Hematopoietic multipotent progenitor cell treated with erythropoietin and hydrocortisone succinate and interleukin-3 and kit ligand, for 8 days (in vitro differentiated cells): ENCODE results near the gene RFFL.
"Not testable (repeated sequence)": the region's sequence is repeated elsewhere in the genome, so short reads cannot be mapped to it uniquely, and the experiment has no call there.

Experiments
- DNase-seq: peaks from one replicate; pipeline ENCODE4 v3.0.0-alpha.2; 2015

The RFFL gene, protein sequence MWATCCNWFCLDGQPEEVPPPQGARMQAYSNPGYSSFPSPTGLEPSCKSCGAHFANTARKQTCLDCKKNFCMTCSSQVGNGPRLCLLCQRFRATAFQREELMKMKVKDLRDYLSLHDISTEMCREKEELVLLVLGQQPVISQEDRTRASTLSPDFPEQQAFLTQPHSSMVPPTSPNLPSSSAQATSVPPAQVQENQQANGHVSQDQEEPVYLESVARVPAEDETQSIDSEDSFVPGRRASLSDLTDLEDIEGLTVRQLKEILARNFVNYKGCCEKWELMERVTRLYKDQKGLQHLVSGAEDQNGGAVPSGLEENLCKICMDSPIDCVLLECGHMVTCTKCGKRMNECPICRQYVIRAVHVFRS

DNA sequence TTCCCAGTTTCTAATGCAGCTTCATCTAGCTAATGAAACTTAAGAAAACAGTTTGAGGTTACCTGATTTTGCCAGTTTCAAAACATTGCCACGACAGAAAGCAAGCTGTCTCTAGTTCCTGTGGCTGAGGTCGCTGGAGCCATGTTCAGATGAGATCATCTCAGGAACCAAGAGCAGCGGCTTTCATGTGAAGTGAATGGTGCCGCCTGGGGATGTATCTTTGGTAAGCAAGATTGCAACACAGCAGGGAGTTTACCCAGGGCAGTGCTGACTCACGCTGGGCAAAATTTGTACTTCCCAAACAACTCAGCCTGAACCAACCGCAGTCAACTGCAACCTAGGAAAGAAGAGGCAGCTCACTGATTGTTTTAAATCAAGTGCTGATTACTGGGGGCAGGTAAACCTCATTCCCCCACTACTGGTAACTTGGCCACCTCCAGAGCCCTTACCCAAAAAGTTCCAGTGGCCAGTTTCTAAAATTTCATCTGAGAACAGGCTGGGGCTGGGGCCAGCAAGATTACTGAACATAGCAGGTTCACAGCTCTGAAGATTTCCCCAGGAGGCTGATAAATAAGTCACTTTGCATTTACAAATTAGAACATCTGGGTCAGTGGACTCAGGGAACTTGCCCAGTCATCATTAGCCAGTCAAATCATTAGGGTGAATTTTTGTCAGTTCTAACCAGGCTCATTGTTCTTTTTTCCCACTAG, at the start of gene RFFL:
TSS of gene RFFL (minus strand) at position 194 of the 710 bp plus-strand sequence. CDS start 37,154 bp downstream, outside the sequence.
- peak; percentile 93 for DNase-seq

DNA sequence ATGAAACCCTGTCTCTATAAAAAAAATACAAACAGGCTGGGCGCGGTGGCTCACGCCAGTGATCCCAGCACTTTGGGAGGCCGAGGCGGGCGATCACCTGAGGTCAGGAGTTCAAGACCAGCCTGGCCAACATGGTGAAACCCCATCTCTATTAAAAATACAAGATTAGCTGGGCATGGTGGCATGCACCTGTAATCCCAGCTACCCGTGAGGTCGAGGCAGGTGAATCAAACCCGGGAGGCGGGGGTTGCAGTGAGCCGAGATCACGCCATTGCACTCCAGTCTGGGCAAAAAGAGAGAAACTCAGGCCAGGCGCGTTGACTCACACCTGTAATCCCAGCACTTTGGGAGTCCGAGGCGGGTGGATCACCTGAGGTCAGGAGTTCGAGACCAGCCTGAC, 47.3 kb upstream of the RFFL start:
- DNase-seq, result not testable (repeated sequence)

DNA sequence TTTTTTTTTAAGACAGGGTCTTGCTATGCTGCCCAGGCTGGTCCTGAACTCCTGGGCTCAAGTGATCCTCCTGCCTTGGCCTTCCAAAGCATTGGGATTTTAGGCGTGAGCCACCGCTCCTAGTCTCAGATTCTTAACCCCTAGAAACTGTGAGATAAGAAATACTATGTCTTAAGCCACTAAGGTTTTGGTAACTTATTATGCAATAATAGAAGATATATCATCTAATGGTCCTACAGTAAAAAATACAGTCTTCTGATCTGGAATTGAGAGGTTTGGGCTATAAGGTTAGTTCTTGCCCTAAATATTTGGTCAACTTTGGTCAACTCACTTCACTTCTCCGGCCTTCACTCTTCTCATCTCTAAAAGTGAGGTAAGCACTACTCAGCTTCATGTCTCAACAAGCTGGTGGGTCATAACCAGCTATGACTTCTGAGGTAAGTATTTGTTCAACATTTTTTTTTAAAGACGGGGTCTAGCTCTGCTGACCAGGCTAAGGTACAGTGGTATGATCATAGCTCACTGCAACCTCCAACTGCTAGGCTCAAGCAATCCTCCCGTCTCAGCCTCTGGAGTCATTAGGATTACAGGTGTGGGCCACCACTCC, 41.4 kb upstream of the RFFL start:
- no peak for DNase-seq

DNA sequence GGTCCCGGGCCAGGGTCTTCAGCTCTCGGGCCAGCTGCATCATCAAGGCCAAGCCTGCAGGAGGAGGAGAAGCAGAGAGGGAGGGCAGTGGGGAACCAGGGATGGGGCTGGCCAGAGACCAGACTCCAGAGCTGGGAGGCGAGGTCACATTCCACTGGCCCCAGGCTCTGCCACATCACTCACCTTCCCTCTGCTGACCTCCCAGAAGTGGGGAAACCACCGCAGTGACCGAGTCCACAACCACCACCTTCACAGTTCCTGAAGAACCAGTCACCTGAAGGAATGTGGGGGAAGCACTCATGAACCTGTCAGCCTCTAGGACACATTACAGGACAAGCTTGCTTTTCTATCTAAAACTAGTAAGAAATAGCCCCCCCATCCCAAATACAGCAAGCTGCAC, 39.8 kb upstream of the RFFL start:
- no peak for DNase-seq

DNA sequence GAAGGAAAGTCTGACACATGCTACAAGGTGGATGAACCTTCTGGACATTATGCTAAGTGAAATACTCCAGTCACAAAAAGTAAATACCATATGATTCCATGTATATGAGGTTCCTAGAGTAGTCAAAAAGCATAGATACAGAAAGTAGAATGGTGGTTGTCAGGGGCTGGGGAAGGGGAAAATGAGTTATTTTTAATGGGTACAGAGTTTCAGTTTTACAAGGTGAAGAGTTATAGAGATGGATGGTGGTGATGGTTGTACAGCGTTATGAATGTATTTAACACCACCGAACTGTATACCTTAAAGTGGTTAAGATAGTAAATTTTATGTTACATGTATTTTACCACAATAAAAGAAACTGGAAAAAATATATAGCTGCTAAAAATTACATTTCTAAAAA, 38.2 kb upstream of the RFFL start:
- no peak for DNase-seq

DNA sequence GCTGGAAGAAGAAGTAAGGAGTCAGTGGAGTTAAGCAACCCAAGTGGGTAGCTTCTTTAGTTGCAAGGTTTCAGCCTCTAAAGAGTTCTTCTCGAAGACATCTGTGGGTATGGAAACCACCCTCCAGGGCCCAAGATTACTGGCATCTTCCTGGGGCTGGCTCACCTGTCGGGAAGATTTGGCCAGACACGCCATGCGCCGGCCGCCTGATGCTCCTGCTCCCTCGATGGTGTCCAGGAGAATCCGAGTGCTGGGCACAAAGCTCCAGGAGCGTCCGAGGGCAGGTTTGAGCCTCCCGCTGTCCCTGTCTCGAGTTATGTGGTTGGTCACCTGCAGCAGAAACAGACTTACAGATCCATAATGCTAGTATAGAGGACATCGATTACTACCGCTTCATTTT, 37.5 kb upstream of the RFFL start:
- no peak for DNase-seq

DNA sequence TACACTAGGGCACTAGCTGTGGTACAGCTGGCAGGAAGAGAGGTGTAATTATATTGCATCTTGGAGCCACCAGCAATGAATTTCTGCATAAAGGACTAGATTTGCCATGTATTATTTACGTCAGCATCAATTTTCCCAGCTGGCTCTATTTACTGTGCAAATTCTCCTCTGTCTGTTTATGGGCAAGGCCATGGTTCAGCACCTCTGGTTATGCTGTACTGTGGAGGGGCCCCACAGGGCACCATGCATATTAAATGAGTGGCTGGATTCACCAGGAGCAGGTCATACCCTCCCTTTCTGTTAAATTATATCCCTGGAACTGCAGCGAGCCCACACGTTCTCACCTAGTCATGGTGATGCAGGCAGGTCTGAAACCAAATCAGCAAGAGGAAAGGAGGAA, 36.4 kb upstream of the RFFL start:
- DNase-seq, result no peak

DNA sequence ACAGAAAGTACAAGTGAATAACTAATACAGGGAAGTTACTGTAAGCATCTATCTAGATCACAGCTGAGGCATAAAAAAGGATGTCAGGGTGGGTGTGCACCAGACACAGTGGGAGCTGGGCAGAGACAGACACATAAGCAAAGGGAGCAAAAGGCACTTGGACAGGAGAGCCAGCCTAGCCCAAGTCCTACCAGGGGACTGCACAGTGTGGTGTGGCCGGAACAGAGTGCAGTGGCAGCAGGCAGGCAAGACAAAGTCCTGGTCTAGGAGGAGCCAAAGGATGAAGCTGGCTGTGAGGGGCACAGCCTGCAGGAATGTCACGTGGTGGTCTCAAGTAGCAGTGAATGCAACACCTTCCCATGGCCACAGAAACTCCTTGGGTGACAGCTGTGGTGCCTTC, 34.3 kb upstream of the RFFL start:
- no peak for DNase-seq

DNA sequence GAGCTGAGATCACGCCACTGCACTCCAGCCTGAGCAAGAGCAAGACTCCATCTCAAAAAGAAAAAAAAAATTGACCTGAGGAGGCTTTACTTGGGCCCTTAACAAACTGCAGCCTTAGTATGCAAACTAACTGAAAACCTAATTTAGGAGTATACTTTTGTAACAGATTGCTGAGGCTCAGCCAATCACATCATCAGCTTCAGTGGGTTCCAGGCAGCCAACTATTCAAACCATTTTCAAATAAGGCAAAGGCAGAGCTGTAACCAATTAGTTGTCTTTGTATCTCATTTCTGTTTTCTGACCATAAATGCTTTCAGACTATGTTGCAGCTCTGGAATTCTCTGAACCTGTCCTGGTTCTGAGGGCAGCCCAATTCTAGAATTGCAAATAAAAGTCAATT, 32.2 kb upstream of the RFFL start:
- DNase-seq, result no peak

DNA sequence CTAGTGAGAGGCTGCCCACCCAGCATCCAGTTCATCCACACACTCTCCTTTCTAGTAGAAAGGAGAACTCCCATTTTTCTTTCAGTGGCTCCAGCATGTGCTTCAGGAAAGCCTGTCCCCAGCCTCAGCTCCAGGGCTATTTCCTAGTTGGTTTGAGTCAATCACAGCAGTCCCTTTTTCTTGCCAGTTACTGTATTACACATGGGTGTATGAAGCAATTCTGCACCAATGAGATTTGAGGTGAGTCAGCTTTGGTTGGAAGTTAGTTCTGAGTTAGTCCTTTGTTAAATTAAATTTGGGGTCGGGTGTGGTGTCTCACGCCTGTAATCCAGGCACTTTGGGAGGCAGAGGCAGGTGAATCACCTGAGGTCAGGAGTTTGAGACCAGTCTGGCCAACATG, 31.4 kb upstream of the RFFL start:
- no peak for DNase-seq

DNA sequence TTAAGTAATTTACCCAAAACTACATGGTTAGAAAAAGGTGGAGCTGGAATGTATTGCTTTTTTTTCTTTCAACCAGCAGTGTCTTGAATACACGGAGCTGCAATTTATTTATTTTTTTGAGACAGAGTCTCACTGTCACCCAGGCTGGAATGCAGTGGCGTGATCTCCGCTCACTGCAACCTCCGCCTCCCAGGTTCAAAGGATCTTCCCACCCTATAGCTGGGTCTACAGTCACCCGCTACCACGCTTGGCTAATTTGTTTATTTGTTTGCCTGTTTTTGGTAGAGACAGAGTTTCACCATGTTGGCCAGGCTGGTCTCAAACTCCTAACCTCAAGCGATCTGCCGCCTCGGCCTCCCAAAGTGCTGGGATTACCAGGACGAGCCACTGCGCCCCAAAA, 27.2 kb upstream of the RFFL start:
- not testable (repeated sequence) for DNase-seq

DNA sequence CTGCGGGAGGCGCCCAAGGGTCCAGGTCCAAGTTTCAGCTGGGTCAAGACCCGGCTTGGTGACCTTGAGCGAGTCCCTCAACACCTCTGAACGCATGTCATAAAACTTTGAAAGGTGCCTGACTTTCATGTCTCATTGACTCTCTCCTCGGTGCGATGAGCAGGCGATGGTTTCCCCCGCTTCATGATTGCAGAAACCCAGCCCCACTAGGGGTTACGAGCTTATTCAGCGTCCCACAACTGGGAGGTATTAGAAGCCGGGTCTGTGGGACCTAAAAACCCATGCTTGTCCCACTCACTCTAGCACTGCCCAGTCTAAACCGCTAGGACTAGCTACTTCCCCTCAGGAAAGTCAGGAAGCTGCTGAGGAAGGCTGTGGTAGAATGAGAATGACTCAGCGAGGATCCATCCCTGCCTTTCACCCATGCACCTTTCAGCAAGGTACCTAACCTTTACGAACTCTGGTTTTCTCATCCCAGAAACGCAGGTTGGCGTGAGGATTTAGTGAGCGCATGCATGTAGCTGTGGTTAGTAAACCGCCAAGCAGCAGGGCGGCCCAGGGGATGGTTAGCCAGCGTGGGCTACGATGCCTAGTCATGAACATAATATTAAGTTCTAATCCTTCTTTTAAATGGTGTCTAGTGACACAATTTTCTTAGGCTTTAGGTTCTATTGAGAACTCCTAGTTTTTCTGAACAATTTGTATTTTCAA, 26.2 kb upstream of the RFFL start:
- DNase-seq, result peak; percentile 70

DNA sequence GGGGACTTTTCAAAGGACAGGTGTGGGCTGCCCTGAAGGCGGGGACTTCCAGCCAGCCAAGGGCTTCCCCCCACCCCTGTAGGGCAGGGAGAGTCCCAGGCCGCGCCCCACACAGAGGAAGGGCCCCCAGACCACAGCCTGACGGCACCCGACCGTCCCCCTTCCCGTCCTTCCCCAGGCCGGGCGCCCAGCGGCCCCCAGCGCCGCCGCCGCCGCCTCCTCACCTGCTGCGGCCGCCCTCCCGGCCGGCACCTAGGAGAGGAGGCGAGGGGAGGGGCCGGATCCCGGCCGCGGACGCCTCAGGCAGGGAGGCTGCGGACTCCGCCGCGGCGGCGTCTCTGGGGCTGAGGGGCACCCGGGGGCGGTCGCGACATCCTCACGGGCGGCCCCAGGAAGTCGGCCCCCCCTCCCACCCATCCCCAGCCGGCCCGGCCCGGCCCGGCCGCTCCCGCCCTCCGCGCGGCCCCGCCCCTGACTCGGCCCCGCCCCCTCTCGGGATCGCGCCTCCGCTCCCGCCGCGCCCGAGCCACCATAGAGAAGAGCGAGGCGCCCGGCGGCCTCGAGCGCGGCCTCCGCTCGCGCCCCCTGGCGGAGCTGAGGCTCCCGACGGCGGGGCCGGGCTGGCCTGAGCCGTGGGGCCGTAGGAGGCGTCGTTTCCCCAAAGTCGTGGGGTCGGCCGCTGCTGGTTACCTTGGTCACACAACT, 25.5 kb upstream of the RFFL start:
- peak; percentile 83 for DNase-seq

DNA sequence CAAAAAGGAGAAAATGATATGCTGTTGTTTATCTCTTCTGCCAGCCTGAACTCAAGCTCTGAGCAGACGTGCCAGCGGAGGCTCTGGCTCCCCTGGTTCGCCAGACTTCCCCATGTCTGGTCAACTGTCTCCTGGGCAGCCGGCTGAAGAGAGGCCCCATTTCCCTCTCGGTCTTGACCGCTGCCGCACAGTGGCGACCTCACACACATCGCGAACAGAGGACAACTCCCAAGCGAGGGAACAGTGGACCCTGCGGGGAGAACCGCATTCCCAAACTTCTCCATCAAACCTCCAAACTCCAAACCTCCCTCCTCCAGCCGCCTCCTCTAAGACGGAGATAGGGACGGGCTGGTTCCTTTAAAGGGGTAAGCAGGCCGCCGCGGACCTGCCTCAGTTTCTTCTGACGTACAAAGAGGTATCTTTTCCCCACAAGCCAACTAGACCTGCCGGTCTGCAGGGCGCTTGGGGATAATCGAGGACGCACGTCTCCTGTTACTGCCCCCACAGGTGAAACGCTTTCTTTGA, 24.9 kb upstream of the RFFL start:
- no peak for DNase-seq

DNA sequence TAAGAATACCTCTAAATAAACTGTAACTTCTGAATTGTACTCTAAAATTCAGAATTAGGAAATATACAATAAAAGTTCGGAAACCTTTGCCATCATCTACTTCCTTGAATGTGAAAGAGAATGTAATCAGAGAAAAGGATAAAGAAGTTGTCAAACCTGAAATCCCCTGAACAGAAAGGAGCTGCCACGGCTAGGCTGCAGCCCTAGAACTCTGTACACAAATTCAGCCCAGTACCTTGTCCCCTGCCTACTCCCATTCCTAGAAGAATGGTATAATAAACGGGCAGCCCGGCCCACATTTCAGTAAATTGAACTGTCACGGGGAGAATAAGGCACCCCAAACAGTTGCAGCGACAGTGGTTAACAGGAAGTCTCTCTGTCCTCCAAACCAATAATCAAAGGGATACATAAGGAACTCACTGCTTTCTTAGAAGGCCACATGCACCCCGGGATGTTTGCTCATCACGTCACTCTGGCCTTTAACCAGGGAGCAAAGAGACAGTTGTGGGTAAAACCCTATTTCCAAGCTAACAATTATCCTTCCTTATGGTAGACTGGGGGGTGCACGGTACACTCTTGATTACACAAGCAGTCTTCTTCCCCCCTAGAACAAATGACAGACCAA, 24.3 kb upstream of the RFFL start:
- DNase-seq, result peak; percentile 73

DNA sequence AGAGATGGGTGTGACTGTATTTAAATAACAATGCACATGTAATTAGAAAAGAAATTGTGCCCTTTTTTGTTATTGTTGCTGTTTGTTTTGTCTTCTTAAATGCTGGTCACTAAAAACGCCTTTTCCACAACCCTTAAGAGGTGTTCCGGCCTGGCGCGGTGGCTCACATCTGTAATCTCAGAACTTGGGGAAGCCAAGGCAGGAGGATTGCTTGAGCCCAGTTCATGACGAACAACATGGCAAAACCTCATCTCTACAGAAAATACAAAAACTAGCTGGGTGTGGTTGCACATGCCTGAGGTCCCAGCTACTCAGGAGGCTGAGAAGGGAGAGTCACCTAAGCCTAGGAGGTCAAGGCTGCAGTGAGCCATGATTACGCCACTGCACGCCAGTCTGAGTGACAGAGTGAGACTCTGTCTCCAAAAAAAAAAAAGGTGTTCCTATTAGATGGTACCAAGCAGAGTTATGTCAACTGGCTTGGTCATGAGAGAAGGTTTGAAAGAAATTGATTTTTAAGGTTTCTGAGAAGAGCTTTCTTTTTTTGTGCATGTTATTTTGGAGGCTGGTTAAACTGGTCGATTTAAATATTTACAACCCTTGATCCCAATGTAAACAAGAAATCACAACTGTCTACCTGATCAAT, 23.5 kb upstream of the RFFL start:
- no peak for DNase-seq

DNA sequence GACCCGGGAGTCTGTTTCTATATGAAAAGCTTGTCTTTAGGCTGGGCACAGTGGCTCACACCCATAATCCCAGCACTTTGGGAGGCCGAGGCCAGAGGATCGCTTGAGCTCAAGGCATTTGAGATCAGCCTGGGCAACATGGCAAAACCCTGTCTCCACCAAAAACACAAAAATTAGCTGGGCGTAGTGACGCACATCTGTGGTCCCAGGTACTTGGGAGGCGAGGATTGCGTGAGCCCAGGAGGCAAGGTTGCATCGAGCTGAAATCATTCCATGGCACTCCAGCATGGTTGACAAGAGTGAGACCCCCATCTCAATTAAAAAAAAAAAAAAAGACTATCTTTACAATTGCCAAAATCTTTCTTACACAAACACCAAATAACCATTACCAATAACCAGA, 22.7 kb upstream of the RFFL start:
- DNase-seq, result no peak

DNA sequence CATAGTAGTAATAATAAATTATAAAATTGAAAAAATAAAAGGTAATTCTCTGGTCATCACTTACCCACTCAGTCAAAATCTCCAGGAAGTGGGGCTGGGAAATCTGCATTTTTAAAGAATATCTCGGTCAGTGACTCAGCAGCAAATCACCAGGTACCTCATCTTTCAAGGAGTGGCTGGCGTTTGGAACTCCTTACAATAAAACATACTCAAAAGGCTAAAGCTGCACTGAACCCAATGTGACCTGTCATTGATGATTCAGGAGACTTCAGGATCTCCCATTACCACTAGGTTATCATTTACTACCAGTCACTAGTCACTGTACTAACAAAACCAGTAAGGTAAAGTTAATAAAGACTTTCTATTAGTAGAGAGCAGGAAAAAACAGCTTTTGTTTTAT, 21.5 kb upstream of the RFFL start:
- DNase-seq, result no peak

DNA sequence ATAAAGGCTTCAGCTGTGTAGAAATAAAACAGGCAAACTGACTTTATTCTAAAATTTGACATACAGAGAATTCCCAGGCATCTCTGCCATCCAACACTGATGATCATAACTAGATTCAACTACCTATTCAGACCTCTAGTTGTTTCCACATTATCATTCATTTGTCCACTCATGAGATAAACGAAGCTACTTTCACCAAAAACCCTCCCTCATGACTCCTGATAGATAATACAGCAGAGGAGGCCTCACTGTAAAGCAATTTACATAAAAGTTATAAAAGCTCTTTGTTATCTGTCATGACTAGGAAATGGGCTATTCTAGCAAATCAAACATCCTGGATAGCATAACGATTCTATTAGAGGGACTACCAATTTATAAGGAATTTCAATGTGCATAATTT, 19.6 kb upstream of the RFFL start:
- DNase-seq, result peak; percentile 31

DNA sequence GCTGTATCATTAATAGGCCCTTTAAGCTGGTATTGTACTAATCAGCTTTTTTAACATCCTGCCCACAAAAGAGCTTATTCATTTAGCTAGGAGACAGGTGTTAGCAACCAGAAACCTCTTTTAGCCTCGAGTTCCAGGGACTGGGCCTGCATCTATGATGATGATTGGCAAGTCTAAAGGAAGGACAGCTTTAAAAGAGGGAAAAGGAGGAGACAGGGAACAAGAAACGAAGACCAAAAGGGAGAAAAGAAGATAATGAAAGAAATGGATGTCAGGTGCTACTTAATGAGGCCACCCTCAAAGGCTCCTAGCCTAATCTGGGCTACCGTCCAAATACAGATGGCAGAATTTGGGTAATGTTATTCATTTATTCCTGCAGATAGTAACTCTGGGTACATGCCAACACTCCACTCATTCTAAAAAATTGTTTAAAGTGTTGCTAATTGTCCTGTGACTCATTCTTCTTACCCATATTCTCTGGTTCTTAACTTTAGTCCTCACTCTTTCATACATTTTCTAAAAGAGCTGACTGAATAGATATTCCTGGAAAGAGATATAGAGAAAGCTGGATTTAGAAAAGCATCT, 18.7 kb upstream of the RFFL start:
- peak; percentile 88 for DNase-seq

DNA sequence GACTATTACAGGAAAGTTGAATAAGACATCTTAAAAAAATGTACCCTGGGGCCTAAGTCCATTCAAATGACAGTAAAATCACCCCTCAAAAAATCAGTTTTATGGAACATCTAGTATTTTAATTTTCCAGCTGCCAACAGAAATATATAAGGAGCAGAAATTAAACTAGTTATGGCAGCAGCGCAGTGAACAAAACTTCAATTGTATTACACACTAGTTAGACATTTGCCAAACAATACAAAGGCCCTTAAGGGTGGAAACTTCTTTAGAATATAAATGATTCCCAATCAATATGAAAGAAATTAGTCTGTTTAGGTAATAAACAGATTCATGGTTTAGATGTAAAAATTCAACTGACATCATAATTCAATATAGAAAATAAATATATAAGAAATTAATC, 18.1 kb upstream of the RFFL start:
- no peak for DNase-seq
